NCI-H2107 (cell line): ENCODE data around the gene CYP2J2.
A peak's percentile ranks its signal among the peaks of the same experiment; 100 is the strongest.
"Not testable (repeated sequence)": the region's sequence is repeated elsewhere in the genome, so short reads cannot be mapped to it uniquely, and the experiment has no call there.

ENCODE experiments used
- DNase-seq: peaks from one replicate; lab custom pipeline; 2025; lab: John Stamatoyannopoulos, UW

The CYP2J2 gene

DNA sequence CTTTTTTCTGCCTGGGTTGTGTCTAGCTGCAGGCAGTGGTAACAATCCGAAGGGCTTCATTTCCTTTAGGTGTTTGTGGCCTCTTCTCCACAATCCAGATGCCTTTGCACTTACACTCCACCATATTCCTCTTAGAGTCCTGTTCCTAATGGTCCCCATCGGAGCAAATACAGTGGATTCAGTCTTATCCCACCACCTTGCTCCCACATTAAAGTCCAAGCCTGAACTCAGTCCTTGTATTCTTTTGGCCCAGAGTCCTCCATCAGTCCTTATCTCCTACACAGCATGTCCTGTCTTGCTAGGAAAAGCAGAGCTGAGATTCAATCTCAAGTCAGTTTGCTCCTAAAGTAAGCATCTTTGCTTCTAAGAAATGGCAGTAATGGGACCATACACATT lies 8.8 kb downstream of the CYP2J2 start:
- DNase-seq: no peak

DNA sequence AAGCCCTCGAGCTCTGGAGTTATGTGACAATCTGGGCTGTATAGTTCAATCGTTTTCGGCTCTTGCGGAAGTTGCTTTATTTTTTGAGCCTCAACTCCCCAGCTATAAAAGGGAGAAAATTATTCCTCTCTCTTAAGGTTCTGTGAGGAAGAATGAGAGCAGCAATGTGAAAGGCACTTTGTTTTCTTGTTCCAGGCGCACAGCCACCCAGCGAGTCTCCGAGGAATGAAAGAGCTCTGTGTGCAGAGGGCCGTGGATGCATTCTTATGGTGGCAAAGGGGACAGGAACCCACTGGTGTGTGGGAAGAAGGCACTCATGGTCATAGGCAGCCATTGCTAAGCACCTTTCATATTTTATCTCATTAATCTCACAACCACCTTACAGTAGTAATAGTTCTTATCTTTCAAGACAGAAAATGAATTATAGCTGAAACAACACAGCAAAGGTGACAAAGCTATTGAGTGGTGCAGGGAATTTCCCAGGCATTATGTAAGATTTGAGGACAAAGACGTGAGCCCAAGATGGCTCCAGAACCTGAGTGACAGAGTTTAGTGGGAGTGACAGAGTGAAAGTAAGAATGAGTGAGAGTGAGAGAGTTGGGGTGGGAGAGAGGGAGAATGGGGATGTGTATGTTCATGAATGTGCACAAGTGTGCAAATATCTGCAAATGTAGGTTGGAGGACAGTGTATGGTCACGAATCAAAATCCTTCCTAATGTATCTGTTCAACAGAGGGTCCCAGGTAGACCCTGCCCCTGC lies 9.4 kb downstream of the CYP2J2 start:
- DNase-seq: no peak

DNA sequence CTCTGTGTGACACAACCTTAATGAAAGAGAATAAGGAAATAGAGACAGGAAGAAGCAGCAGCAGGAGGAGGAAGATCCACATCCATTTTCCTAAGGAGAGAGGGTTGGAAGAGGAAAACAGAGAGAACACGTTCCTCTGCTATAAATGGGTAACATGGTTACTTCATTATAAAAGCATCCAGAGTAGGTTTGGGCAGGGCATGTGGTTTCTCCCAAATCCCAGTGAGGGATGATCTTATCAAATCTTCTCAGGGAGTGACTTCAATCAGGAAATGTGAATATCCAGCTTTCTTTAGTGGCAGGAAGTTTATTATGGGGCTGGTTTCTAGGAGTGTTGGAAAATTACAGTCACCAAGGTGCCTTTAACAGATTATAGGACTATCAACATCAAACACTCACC lies 11.1 kb downstream of the CYP2J2 start:
- no peak for DNase-seq

DNA sequence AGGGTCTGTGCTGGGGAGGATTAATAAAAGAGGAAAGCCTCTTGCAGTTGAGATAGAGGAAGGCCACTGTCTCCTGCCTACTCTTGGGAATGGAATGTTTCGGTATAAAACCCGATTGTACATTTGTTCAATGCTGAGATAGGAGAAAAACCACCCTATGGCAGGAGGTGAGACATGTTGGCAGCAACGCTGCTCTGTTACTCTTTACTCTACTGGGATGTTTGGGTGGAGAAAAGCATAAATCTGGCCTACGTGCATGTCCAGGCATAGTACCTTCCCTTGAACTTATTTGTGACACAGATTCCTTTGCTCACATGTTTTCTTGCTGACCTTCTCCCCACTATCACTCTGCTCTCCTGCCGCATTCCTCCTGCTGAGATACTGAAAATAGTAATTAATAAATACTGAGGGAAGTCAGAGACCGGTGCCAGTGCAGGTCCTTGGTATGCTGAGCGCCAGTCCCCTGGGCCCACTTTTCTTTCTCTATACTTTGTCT lies 11.7 kb downstream of the CYP2J2 start:
- not testable (repeated sequence) for DNase-seq

DNA sequence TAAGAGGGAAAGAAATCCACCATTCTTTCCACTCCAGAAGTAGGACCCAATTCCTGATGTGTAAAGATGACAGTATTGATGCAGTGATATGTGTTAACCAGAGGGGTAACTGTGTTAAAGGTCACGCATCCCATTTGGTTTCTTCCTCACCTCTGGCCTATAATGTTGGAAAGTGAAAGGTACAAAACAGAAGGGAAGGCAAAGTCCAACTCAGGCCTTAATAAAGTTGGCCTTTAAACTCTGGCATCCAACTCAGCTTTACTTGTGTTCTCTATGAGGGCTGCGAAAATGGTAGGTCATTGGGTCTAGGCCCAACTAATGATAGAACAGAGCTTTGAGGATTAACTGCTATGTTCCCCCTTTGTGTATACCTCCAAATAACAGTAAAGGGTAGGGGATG lies 17.9 kb downstream of the CYP2J2 start:
- no peak for DNase-seq

DNA sequence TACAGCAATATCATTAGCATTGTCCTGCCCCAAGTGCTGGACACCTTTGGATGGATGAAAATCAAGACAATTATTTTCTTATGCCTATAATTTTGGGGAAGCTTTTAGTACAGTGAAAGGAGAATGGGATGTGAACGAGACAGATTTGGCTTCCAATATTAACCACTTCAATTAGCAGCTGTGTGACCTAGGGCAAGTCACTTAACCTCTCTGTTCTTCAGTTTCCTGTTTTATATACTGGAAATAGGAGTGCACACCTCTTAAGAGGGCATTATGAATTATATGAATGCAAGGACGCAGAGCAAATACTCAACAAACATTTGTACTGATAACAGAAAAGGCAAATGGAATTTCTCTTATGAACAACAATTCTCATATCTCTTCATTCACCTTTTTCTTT lies 18.5 kb downstream of the CYP2J2 start:
- no peak for DNase-seq

DNA sequence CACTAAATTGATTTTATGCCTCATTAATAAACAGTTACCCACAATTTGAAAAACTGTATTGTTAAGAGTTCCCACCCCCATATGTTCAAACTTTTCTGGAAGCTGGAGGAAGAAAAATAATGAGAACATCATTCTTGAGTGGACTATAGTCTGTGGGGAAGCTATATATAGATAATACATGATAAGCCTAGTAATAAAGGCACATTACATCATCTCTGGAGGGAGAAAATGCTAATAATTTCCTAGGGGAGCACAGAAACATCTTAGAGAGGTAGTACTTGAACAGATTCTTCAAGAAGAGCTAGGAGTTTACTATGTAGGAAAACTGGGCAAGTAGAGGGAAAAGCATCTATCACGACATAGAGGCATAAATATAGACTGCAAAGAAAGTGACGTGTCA lies 19.6 kb downstream of the CYP2J2 start:
- no peak for DNase-seq

DNA sequence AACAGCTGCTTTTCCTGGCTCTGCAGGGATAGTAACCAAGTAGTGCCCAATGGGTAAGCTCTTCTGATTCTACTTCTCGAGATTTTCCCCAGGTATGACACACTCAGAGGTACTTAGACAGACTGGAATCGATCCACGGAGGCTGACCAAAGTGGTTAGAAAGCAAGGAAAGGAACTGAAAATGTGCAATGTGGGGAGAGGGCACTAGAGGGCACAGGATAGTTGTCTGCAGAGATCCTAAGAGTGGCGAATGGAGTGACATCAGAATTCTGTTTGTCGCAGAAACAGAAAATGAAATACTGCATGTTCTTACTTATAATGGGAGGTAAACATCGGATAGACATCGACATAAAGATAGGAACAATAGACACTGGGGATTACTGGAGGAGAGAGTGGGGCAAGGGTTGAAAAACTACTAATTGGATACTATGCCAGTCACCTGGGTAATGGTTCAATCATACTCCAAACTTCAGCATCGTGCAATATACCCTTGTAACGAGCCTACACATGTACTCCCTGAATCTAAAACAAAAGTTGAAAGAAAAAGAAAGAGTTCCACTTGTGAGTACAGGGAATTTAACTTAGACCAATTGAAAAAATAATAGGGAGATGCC lies 23.3 kb downstream of the CYP2J2 start:
- DNase-seq: no peak

DNA sequence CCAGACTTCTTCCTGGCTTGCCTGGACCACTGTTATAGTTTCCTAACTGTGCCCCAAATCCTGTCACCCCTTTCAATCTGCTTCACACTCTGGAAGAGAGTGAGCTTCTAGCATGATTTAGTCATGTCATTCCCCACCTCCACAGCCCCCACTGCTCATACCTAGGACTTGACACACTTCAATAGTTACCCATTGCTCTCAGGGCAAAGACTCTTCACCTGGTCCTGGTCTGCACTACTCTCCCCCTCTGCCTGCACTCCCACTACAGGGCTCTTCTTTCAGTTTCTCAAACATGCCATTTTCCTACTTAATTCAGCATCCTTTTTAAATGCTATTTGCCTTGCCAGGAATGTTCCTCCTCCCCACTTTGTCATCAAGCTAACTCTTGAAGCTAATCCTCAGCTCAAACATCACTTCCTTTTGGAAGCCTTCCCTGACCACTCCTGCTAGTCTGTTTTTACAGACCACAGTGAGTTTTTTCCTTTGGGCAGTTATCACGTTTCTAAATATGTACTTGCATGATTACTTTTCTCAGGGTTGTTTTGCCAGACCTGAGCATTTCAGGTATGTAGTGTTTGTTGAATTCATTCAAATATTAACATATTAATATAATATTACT lies 24.7 kb downstream of the CYP2J2 start:
- DNase-seq: no peak

DNA sequence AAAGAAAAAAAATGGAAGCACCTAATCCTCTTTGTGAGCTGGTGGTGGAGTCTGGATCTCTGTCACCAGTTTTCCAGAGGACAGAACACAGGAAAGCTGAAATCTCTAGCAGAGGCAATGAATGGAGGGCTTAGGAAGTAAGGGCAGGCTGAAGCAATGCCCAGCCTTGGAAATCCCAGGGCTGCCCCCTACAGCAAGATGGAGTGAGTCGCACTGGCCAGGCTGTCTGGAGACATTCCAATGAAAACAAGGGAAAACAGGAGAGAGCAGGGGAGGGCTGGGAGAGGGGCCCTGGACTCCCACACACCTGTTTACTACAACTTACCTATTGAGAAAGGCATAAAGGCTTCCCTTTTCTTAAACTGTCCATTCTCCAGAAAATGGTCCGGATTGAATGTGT lies 25.9 kb downstream of the CYP2J2 start:
- DNase-seq: no peak

DNA sequence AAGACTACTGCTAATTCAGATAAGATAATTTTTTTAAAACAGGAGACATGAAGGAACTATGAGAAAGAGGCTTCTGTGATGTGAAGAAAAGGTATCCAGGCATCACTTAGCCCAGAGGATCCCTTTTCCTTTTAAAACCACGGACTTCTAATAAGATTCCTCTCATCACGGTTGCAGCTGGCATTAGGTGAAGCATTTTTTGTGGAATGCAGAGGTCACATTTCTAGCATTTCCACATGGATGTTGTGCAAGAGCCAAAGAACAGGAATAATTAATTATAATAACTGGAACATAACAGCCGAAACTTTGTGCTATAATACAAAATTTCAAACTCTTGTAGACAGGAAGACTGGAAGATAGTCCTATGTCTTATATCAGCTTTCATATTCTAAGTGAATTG lies 27.6 kb downstream of the CYP2J2 start:
- DNase-seq: no peak

DNA sequence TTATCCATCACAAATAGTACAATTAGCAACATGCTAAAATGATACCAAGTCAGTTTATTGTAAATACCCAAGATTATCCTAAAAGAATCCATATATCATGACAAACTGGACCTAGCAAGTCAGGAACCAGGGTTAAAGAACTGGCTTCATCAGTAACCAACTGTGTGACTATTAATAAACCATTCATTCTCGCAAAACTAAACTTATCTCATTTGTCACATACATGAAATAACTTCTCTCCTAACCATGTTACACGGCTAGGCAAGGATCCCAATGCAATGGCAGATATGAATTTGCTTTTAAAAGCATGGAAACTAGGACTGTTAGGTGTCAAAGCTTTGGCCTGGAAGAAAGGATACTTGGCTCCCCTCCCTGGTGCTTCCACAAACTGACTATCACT lies 29.4 kb downstream of the CYP2J2 start:
- DNase-seq: no peak

DNA sequence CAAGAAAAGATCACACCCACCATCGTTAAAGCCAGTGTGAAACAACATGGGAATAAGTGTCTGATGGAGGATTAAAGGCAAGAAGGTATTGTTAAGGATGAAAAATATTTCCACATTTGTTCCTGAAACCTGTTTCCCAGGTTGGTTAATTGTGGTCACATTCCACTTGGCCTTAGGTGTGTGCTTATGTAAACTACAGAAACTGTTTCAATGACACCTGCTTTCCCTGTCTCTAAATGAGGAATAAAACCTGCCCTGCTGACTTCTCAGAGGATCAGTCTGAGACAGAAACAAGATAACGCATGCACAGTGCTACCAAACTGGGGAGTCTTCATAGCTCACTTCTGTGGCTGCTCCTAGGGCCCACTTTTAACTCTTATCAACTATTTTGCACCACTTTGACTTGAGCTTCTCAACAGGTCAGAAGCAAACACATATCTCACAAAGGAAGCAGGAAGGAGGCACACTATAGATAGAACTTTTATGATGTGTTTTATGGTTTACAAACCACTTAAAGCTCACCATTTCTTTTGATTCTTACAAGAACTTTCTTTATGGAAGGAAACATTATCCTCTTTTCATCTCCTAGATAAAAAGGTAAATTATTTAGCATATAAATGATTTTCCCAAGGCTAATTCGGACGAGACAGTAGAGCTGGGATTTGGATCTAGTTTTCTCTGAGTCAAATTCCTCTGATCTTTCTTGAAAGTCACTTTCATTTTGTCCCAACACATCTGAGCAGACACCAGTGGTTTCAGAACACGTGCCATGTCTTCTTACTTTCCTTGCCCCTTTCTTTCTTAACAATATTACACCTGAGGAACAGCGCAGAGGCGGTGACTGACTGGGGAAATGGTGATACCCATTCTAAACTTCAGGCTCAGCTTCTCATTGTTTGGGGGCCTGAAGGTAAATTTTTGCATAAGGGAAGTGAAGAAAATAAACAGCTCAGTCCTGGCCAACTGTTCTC lies 33.4 kb downstream of the CYP2J2 start:
- DNase-seq: peak; percentile 43

DNA sequence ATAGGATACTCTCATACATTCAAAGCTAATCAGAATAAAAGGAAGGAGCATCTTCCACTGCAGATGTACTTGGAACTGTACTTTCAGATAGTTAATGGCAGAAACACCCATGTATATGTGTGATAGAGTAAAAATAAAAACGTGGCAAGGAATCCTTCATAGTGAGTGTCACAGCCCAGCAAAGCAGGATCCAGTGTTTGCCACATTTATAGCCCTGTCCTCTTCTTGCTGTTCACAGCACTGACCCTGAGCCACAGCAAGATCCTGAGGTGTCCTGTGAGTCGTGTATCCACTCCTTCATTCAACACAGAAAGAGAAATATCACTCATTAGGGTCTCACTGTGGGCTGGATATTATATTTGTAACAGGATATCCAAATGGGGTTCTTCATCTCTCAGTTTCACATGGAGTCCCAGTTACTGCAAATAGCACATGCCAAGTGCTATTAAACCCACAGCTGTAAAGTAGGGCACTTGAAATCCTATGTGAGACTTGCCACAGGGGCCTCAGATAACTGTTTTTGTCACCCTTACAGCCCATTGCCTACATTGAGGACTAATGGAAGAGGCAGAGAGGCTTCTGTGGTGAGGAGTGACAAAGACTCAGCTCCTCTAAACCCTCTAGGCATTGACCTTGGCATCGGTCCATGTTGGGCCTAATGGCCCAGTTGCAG lies 41.3 kb downstream of the CYP2J2 start:
- DNase-seq: peak; percentile 71

DNA sequence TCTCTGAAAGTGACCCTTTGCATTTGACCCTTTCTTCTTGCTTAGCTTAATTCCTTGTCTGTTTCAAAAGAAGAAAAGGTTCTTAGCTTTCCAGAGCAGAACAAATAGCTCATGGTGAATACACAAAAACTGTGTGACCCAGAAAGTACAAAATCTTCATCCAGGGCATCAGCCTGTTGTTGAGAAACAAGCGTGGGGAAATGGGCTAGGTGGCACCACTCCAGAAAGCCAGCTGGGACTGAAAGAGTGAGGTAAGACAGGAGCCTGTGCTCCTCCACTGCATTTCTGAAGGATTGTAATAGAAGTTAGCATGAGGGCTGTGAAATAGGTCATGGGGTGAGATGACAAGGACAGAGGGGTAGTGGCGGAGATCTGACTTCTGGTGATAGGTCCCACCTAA lies 45.8 kb downstream of the CYP2J2 start:
- DNase-seq: no peak

DNA sequence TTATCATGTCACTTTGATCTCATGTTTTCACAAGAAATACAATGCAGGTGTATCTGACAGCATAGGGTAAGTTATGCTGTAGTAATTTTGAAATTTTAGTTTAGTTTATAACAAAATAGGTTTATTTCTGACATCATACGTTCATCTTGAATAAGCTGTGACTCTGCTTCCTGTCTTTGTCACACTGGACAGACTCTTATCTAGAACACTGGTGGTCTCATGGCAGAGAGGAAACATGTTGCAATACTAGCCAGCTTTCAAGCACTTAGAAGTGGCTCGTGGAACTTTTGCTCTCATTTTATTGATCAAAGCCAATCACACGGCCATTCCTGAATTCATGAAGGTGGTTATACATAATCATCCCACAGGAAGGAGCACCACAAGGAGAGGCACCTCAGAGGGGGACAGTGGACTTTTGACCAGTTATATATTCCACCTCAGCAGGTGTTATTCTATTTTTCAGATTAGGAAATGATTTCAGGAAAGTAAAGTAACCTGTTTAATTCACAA lies 46.5 kb downstream of the CYP2J2 start:
- DNase-seq: no peak

DNA sequence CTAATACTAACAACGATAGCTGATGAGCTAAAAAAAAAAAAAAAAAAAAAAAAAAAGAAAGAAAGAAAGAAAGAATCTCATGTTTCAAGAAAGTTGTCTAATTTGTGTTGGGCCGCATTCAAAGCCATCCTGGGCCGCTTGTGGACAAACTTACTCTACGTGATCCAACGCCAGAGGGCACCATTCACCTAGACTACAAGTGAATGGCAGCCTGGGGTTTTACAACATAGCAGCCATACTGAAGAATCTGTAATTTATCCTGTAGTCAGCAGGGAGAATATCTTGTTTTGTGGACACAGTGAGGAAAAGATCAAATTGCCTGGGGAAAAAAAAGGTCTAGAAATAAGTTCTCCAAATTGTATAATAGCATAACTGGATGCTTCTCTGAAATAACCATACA lies 47.0 kb downstream of the CYP2J2 start:
- peak; percentile 45 for DNase-seq

DNA sequence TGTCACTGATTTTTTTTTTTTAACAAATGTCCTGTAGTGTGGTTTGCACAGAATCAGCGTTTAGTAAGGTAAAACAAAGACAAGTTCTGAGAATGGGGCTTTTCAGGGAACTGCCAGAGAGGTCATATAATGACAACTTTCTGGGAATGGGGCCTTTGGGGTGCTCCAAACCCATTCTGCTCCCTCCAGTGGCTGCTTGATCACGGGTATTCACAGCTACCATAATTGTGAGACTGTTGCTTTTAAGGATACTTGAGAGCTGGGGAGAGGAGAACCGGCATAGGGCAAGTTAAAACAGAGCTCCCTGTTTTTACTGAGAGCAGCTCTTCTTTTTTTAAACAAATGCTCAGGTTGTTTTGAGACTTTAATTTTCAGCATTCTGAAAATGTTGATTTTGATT lies 48.2 kb downstream of the CYP2J2 start:
- no peak for DNase-seq

DNA sequence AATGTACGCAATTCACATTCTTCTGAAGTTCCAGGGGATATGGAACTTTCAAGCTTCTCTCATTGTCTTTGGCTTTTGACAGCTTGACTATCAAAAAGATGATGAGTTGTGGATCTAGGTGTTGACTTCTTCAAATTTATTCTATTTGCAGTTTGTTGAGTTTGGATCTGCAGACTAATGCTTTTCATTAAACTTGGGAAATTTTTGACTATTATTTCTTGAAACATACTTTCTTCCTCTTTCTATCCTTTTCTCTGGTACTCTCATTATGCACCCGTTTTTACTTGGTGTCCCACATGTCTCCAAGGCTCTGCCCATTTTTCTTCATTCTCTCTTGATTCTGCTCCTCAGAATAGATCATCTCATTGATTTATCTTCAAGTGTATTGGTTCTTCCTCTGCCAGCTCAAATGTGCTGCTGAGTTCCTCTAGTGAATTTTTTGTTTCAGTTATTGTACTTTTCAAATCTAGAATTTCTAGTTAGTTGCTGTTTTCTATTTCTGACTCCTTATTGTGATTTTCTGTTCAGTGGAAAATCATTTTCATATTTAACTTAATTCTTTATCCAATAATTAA lies 49.4 kb downstream of the CYP2J2 start:
- DNase-seq: no peak

DNA sequence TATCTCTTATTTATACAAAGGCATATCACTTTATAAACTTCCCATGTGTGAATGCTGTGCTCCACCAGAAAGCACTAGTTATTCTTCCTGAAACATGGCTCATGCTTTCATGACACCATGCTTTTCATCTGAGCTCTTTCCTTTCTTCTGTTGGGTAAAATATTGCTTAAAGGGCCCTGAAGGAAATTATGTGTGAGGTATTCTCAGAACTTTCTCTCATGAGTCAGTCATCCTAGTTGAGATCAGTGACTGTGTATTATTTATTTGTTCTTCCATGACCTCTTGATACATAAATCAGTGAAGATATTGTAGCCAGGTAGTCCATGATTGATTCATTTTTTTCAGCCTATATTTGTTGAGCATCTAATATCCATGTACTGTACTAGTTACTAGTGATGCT lies 54.8 kb downstream of the CYP2J2 start:
- no peak for DNase-seq

DNA sequence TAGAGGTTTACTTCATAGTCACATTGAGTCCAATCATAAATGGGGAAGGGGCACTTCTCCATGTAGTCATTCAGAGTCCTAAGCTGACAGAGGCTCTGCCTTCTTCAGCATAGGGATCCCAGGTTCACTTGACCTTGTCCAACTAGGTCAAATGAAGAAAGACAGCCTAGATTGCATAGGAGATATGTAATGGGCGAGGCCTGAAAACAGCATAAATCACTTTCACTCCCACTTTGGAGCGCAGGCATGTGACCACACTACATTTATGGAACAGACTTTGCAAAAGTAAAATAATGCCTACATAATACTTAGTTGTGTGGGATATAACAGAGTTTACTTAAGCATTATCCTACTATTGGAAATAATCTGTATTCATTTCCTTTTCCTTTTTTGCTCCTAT lies 60.1 kb downstream of the CYP2J2 start:
- no peak for DNase-seq
